ENCODE results near the gene FOXO1. TPM values are rescaled to one million over a fixed set of nuclear protein-coding genes. Genes with fewer than 3 reads are reported as not detected.

FOXO1 gene
- total and polyA plus RNA-seq, 2 donors (not counting 1 experiment from before 2014, with no cell fraction given), result 1.9 to 2.5 TPM

DNA sequence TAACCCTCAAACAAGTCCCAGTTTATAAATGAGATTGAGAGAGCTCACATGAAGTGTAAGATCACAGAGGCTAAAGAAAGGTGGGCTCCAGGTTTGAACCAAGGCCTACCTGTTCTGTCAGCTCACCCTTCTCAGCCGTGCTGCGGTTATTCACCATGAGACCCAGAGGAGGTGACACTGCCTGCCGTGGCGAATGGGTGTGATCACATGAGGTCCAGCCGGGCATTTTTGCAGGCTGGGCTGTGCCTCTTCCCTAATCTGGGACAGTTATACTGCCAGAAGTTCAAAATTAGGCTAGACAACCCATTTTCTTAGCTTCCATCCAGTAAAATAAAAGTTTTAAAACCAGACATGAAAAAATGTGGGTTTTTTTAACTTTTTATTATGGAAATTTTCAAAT, 146.8 kb downstream of the FOXO1 start:
- H3K9me3 ChIP-seq (ENCODE audit: control insufficient read depth, insufficient read depth, low read depth, low read length), result no peaks in the 10 kb centered on the region
- no peaks in the 10 kb centered on the region for H3K27me3 ChIP-seq (ENCODE audit: control insufficient read depth, insufficient read depth, low read length)
- no peak overlapping the region for H3K9ac ChIP-seq (ENCODE audit: insufficient read depth, low read length)
- H2AFZ ChIP-seq (ENCODE audit: low read length), result no peak overlapping the region
- no peaks in the 10 kb centered on the region for H3K4me1 ChIP-seq (ENCODE audit: control insufficient read depth, extremely low read depth, insufficient read depth, low read length)
- TF ChIP-seq, protein P1, sequence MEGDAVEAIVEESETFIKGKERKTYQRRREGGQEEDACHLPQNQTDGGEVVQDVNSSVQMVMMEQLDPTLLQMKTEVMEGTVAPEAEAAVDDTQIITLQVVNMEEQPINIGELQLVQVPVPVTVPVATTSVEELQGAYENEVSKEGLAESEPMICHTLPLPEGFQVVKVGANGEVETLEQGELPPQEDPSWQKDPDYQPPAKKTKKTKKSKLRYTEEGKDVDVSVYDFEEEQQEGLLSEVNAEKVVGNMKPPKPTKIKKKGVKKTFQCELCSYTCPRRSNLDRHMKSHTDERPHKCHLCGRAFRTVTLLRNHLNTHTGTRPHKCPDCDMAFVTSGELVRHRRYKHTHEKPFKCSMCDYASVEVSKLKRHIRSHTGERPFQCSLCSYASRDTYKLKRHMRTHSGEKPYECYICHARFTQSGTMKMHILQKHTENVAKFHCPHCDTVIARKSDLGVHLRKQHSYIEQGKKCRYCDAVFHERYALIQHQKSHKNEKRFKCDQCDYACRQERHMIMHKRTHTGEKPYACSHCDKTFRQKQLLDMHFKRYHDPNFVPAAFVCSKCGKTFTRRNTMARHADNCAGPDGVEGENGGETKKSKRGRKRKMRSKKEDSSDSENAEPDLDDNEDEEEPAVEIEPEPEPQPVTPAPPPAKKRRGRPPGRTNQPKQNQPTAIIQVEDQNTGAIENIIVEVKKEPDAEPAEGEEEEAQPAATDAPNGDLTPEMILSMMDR (conservative IDR thresholded peaks at IDR 0.05 in 1 of 2, IDR thresholded peaks at IDR 0.05 in 1 of 2; ENCODE audit: low read depth in 1 of 2, low read length in 2 of 2), result no peak
- no peak for TF ChIP-seq EZH2 (IDR thresholded peaks at IDR 0.05; ENCODE audit: low read length, missing control alignments)
- H3K79me2 ChIP-seq (ENCODE audit: control insufficient read depth, insufficient read depth, low read length), result no peaks in the 10 kb centered on the region
- no peak overlapping the region for H3K4me2 ChIP-seq (ENCODE audit: extremely low read depth, insufficient read depth, low read length)
- no peak overlapping the region for H3K4me3 ChIP-seq (replicated peaks in 1 of 4; ENCODE audit: control extremely low read depth in 1 of 4, insufficient read depth in 1 of 4, low read depth in 3 of 4, low read length in 4 of 4)
- H4K20me1 ChIP-seq (ENCODE audit: control insufficient read depth, extremely low read depth, insufficient read depth, low read length), result no peaks in the 10 kb centered on the region
- H3K27ac ChIP-seq (ENCODE audit: insufficient read depth, low read length), result no peak overlapping the region
- DNase-seq (ENCODE audit: low read depth in 2 of 2), result no peak
- H3K36me3 ChIP-seq (ENCODE audit: control insufficient read depth, insufficient read depth, low read length), result no peaks in the 10 kb centered on the region

DNA sequence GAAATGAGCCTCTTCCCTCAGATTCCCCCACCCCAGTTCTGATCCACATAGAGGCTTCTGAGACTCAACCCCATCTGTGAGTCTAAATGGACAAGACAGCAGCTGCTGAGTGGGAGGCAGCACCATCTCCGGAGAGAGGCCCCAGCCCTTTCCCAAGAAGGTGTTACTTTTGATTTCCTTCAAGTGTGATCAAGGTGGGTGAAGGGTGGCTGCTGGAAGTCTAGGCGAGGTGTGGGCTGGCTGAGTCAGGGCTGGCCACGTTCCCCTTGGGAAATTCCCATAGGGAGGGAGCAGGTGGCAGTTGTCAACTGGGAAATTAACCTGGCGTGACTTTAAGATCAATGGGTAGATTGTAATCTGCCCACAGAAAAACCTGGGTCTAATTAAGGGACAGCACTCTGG, 148.0 kb downstream of the FOXO1 start:
- Histone ChIP-seq H3K4me1 (ENCODE audit: control insufficient read depth, extremely low read depth, insufficient read depth, low read length) (no peaks in the 10 kb centered on the region), H3K79me2 (ENCODE audit: control insufficient read depth, insufficient read depth, low read length) (no peaks in the 10 kb centered on the region), H4K20me1 (ENCODE audit: control insufficient read depth, extremely low read depth, insufficient read depth, low read length) (no peaks in the 10 kb centered on the region), H3K36me3 (ENCODE audit: control insufficient read depth, insufficient read depth, low read length) (no peaks in the 10 kb centered on the region), H3K27me3 (ENCODE audit: control insufficient read depth, insufficient read depth, low read length) (no peaks in the 10 kb centered on the region), H3K4me2 (ENCODE audit: extremely low read depth, insufficient read depth, low read length) (no peak overlapping the region), H3K27ac (ENCODE audit: insufficient read depth, low read length) (no peak overlapping the region), H3K9me3 (ENCODE audit: control insufficient read depth, insufficient read depth, low read depth, low read length) (no peaks in the 10 kb centered on the region), H3K9ac (ENCODE audit: insufficient read depth, low read length) (no peak overlapping the region), H3K4me3 (replicated peaks in 1 of 4; ENCODE audit: control extremely low read depth in 1 of 4, insufficient read depth in 1 of 4, low read depth in 3 of 4, low read length in 4 of 4) (no peak overlapping the region), H2AFZ (ENCODE audit: low read length) (no peak overlapping the region)
- TF ChIP-seq, protein P1 (conservative IDR thresholded peaks at IDR 0.05 in 1 of 2, IDR thresholded peaks at IDR 0.05 in 1 of 2; ENCODE audit: low read depth in 1 of 2, low read length in 2 of 2), result no peak
- TF ChIP-seq EZH2 (IDR thresholded peaks at IDR 0.05; ENCODE audit: low read length, missing control alignments), result no peak
- DNase-seq (ENCODE audit: low read depth in 2 of 2), result peak in 1 of 2 donors; percentile 57

DNA sequence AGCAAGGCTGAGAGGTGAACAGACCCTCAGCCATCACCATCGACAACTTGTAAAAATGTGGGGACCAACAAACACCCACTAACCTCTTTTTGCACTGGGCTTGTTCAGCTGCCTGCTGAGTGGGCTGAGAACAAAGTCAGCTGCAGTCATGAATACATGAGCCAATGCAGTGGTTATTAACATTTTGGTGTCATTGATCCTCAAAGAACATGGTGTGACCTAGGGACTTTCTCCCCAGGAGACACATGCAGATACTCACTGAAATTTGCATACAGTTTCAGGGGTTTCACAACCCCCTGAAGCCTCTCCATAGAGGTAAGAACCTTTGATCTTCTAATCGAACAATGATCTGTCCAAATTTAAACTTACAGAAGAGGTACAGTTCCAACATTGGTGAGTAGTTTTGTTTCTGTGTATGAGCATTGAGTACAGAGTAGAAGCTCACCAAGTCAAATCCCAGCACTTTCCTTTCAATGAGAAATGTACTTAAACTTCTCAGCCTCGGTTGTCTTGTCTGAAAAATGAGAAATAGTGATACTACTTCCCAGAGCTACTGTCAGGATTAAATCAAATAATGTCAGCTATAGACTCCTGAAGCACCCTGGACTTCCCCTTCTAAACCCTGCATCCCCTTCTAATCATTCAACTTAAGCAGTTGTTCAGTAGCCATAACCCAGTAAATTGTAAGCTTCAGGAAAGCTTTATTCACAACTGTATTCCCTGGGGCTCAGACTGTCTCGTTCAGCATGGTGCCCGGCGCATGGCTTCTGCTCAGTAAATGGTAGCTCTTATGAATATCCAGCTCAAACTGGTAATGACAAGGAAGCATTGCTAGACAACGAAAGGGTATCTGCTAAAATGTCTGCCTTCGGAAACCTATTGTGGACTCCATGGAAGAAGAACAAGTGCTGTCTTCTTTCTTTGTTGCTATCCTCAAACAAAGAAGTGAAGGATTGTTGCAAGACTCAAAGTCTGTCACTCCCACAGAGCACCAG, 148.7 kb downstream of the FOXO1 start:
- TF ChIP-seq, protein P1 (conservative IDR thresholded peaks at IDR 0.05 in 1 of 2, IDR thresholded peaks at IDR 0.05 in 1 of 2; ENCODE audit: low read depth in 1 of 2, low read length in 2 of 2), result no peak
- TF ChIP-seq EZH2 (IDR thresholded peaks at IDR 0.05; ENCODE audit: low read length, missing control alignments), result no peak
- Histone ChIP-seq H3K4me1 (ENCODE audit: control insufficient read depth, extremely low read depth, insufficient read depth, low read length) (no peaks in the 10 kb centered on the region), H3K36me3 (ENCODE audit: control insufficient read depth, insufficient read depth, low read length) (no peaks in the 10 kb centered on the region), H3K9ac (ENCODE audit: insufficient read depth, low read length) (no peak overlapping the region), H3K27me3 (ENCODE audit: control insufficient read depth, insufficient read depth, low read length) (no peaks in the 10 kb centered on the region), H3K9me3 (ENCODE audit: control insufficient read depth, insufficient read depth, low read depth, low read length) (no peaks in the 10 kb centered on the region), H3K4me2 (ENCODE audit: extremely low read depth, insufficient read depth, low read length) (no peak overlapping the region), H3K4me3 (replicated peaks in 1 of 4; ENCODE audit: control extremely low read depth in 1 of 4, insufficient read depth in 1 of 4, low read depth in 3 of 4, low read length in 4 of 4) (no peak overlapping the region), H2AFZ (ENCODE audit: low read length) (no peak overlapping the region), H4K20me1 (ENCODE audit: control insufficient read depth, extremely low read depth, insufficient read depth, low read length) (no peaks in the 10 kb centered on the region), H3K27ac (ENCODE audit: insufficient read depth, low read length) (no peak overlapping the region), H3K79me2 (ENCODE audit: control insufficient read depth, insufficient read depth, low read length) (no peaks in the 10 kb centered on the region)
- DNase-seq (ENCODE audit: low read depth in 2 of 2), result no peak
